ENCODE data around the gene MUSTN1.

The MUSTN1 gene

DNA sequence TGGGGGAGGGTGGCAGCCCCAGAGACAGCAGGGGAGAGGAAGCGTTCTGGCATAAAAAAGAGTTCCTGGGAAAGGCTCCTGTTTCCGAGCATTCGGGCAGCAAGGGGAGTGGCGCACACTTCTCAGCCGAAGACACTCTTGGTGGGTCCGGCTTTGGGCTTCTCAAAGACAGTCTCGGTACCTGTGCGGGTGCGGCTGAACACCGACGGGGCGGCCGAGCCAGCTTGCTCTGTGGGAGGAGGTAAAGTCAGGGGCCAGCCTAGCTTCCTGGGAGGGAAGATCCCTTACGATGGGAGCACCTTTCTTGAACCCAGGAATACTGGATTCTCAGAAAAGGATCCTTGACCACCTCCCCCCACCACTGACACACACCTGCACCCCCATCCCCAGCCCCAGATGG is 1.6 kb downstream of the MUSTN1 start:
- DNase-seq (ENCODE audit: low spot score) = no peak

DNA sequence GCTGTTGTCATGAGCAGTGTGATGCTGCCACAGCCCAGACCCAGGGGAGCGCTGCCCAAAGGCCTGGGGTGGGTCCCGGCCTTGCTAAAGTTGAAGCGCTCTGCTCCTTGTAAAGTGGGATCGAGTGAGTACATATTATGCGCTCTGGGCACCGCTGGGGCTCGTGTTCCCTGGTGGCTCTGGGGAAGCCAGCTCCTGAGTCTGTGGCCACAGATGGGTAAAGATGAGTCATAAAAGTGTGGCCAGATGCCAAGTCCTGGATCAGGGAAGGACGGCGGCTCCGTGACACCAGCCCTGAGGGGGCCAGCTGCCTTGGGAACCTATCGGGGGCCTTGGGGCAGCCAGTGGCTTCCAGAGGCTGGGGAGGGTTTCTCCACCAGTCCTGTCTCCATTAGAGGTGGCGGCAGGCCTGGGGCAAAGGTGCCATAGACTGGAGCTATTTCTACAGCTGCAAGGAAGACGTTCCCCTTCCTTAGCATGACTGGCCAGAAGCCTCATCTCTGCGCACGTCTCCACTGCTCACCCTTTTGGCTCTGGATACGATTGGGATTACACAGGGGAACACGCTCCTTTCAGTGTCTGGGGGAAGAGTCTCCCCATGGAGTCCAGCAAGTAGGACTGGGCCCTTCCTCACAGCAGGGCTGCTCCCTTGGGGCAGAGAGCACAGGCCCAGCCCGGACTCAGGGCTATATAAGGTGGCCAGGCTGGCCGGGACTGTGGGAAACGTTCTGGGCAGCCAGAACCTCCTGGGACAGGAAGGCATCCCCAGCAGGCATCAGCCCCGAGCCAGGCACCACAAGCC is 3.1 kb downstream of the MUSTN1 start:
- peak; percentile 78 for DNase-seq (ENCODE audit: low spot score)

DNA sequence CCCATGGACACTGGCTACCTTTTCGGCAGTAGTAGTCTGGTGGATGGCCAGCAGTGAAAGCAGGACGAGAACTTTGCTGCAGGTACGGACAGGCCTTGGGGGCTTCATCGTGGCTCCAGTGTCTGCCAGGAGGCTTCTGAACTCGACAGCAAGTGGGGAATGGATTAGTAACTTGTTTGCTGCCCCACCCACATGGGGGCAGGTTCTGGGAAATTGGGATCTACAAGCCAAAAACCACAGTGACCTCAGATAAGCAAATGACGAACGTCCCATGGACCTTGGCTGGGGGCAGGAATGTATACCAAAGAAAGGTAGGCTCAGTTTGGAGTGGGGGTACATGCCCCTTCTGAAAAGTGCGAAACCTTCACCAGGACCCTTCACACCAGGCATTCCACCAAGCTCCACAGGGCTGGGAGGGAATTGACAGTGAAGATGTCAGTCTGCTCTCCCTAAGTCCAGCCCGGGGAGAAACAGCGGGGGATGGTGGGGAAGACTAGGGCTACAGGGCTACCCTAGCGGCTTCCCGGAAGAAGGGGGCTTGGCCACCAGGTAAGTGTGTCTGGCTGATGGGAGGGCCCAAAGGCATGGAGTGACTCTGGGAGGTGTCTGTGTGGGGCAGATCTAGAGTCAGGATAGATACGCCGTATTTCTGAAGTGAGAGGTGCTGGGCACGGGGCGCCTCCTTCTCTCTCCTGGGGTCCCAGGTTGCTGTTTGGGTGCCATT is 4.1 kb downstream of the MUSTN1 start, which contains the start of gene ITIH4:
ITIH4 (minus strand) TSS at position 138 of the 724 bp plus-strand sequence; CDS start at position 108, 30 bp downstream.
- DNase-seq (ENCODE audit: low spot score) = no peak

DNA sequence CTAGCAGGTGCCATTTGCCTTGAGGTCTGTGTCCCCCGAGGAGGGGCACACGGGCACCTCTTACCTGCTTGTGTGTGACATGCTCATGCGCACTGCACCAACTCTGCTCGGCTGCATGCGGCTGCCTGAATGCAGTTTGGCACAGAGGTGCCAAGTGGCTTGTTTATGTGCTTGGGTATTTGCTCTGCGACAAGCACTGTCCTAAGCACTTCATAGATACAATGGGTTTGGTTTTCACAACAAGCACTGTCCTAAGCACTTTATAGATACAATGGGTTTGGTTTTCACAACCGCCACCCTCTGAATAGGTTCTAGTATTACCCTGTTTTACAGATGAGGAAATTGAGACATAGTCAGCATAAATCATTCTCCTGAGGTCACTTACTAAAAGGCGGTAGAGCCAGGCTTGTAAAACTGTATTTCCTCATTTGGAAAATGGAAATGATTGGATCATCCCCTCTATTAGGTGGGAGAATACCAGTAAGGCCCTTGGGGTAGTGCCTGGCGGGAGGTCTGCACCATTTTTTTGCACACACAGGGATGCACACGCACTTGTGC is 4.8 kb downstream of the MUSTN1 start:
- DNase-seq (ENCODE audit: low spot score) = no peak

DNA sequence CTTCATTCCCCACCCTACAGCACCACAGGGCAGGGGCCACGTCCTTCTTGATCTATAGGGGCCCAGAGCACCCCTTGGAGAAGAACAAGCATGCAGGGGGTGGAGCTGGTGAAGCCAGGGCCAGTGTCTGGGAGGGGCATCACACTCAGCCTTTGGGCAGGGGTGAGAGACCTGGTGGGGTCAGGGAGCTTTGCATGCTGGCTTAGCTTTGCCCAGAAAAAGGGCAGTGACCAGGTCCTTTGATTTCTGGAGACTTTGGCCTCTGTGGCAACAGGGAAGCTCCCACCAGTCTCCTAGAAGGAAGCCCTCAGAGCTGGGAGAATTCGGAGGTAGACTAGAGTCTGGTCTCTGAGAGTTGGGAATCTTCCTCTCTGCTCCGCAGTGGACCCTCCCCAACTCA is 5.3 kb downstream of the MUSTN1 start:
- DNase-seq (ENCODE audit: low spot score) = no peak

DNA sequence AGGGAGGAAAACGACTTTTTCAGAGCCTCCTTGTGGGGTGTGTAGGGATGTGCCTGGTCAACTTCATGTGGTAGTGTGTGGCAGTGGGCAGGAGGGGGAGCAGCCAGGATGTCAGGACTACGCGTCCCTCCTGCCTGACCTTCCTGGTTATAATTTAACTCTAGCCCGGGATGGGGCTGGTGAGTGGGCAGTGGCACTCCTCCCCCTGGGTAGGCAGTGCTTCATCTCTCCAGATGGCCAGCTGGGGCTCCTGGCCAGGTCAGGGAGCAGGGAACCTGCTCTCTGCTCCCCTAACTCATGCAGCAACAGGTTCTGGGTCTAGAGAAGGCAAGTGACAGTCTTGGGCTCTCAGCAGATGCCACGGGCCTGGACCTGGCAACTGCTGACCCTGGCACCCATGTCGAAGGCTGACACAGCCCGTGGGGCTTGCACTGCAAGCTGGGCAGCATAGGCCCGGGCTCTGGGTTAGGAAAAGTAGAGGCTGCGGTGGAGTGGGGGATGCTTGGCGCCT is 6.9 kb downstream of the MUSTN1 start:
- no peak for DNase-seq (ENCODE audit: low spot score)

DNA sequence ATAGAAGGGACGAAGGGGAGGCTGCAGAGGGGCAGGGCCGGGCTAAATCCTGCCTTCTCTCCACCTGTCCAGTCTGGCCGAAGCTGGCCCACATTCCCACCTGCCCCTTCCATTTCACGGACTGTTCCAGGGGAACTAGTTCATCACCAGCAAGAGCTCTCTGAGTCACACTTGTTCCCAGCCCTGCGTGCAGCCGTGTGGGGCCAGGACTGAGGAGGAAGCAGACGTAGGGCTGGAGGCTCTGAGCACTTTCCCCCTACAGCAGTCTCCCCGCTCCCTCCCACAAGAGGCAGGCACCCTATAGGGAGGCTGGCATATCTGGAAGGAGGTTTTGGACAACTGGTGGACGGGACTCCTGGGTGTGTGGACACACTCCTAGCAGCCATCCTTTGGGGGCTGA is 7.4 kb downstream of the MUSTN1 start:
- DNase-seq (ENCODE audit: low spot score) = no peak

DNA sequence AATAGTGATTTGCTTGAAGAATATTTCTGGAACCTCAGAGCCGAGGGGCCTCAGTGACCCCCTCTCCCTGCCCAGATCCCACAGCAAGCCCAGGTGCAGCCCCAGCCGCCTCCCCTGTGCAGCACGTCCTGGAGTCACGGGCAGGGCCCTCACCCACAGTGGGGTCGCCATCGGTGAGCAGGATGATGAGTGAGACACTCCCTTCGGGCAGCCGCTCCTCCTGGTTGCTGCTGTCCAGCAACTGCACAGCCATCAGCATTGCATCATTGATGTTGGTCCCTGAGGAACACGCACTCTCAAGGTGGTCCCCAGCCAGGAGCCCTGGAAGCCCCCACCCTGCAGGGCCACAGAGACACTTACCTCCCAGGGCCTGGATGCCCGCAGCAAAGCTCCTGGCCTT is 10.8 kb downstream of the MUSTN1 start:
- no peak for DNase-seq (ENCODE audit: low spot score)

DNA sequence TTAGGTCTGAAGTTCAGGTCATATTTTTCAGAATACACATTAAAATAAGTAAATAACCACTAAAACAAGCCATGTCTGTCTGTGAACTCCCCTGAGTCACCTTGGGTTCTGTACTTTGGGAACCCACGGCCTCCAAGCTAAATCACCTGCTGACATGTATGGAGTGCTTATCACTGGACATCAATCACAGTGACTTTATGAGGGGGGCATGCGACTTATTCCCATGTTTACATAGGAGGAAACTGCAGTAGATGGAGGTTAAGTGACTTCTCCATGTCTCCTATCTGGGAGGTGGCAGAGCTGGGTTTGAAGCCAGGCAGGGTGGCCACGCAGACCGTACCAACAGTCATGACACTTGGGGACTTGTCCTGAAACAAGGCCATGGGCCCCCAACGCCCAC is 12.5 kb downstream of the MUSTN1 start:
- DNase-seq (ENCODE audit: low spot score) = no peak

DNA sequence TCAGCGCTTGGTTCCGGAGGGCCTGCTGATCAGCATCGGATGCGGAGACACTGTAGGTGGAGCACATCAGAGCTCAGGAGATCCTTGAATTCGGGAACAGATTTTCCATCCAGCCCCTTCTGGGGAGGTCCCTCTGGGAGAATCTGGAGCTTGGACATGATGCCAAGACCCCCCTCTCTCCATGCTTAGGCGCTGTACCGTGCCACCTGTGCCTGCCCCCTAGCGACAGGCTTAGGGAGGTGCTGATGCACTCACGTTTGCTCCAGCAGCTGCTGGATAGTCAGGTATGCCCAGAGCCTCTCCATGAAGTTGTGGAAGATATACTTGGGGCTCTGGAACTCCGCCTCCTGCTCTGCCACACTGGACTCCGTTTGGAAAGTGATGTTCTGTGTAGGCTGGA is 14.1 kb downstream of the MUSTN1 start:
- no peak for DNase-seq (ENCODE audit: low spot score)

DNA sequence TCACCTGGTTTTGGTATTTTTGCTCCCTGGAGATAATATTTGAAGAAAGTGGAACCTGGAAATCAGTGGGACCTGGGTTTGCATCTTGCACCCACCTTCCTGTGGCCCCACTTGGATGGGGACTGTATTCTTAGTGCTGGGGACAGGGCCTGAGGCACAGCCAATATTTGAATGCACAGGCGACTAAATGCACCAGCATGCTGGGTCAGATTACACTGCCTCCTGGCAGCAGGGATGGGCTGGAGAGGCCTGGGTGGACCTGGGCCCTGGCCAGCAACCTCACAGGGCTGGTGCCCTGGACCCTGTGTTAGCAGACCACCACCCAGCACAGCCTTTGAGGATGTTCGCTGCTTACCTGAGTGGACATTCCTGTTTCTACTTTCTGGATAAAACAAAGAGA is 14.9 kb downstream of the MUSTN1 start:
- no peak for DNase-seq (ENCODE audit: low spot score)

DNA sequence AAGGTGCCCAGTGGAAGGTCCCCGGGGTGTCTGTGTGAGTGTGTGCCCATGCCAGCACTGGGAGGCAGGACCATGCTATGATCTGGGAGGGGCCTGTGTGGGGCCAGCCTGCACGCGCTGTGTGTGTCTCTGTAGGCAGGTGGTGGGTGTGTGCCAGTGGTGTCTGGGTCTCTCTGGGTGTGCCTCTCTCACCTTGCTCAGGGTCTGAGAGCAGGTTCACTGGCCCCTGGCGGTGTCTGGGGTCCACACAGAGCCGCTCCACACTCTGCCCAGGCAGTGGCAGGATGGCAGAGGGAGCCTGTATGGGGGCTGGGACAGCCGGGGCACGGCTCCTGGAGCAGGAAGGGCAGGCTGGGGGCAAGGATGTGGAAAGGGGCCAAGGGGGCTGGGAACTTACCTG is 17.0 kb downstream of the MUSTN1 start:
- DNase-seq (ENCODE audit: low spot score) = no peak

DNA sequence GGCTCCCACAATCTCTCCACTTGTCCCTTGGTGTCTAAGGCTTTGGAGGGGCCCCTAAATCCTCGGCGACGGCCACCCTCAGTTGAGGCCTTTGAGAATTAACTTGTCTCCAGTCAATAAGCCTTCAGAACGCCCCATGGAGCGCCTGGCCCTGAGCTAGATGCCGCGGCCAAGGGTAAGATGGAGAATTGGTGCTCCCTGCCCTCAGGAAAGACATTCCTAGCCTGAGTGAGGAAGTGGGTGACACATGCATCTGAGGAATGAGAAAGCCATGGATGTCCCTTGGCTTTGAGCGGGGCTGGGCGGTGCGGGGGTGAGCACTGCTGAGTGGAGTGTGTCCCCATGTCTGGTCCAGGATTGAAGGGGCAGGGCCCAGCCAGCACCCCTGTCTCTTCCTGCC is 17.6 kb downstream of the MUSTN1 start:
- DNase-seq (ENCODE audit: low spot score) = no peak

DNA sequence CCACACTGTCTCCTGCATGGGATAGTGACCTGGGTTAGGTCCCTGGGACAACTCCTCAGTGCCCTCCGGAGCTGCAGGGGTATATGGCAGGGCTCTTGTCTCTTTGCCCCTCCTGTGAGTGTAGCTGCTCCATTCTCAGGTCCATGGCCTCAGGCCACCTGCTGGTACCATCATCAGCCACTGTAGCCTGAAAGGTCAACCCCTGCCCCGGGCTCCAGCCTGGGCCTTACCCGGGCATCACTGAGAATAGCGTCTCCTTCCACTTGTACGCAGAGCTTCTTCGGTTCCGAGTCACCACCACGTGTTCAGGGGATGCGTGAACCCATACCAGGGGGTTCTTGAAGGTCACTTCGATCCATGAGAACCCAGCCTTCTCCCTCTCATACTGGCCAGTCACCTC is 18.2 kb downstream of the MUSTN1 start:
- DNase-seq (ENCODE audit: low spot score) = no peak

DNA sequence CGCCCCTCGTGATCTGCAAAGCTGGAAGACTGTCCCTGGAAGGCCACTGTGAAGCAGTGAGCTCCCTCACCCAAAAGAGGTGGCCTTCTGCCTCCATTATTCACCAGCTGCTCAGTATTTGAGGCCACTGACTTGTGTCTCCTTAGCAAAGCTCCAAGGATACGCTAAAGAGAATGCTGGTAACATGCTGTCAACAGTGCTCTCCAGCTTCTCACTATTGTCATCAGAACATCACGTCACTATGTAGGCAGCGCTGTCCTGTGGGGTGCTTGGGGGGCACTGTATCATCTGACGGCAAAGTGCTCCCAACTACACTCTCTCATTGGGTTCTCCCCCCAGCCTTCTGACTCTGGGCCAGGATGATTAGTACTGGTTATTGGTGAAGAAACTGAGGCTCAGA is 18.6 kb downstream of the MUSTN1 start:
- DNase-seq (ENCODE audit: low spot score) = no peak

DNA sequence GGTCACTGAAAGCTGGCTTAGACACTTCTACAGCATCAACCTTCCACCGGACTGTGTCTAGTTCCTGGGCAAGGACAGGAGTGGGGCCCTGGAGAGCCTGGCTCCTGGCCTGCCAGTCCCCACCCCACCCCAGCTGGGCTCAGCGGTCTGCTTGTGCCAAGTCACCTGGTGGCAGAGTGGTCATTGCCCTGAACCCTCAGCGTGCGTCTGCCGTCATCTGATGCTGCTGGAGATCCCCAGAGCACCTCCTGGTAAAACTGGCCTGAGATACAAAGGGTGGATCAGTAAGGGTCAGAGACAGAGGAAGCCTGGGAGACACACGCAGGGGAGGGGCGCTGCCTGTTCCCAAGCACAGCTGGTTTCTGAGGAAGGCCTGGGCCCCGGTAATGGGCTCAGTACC is 21.0 kb downstream of the MUSTN1 start:
- no peak for DNase-seq (ENCODE audit: low spot score)

DNA sequence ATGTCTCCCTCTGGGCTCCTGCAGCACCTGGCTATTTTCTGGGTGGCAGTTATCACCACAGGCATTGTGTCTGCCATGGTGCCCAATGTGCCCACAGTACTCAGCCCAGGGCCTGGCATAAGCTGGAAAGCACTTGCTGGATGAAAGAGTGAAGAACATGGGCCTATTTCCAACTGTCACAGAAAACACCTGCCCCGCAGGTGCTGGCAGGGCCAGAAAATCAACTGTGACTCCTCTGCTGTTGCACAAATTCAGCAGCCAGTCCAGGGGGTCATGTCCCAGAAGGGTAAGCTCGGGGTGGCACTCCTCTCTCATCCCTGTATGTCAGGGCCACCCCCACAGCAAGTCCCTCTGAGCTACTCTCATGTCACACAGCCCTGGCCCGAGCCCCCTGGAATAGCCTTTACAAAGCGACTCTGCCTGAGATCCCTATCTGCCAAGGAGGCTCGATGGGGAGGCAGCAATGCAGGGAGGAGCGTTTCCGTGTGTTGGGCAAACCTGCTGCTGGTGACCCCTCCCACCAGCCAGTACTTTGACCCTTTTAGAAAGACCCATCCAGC is 23.3 kb downstream of the MUSTN1 start:
- DNase-seq (ENCODE audit: low spot score) = no peak

DNA sequence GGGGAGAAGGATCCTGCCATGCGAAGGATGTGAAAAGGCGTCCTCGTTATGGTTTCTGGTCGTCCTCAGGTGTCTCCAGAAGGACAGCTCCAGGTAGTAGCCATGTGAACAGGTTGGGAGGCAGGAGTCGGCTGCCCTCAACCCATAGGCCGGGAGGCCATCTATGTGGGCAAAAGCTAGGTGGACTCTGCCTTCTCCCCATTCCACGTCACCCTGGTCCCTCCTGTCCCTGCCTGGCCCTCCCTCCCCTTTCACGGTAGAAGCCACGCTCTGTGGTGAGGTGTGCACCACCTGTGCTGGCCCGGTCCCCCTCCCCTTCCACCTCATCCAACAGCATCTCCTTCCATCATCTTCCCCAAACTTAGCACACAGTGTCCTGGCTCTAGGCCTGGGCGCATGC is 23.9 kb downstream of the MUSTN1 start:
- DNase-seq (ENCODE audit: low spot score) = no peak

DNA sequence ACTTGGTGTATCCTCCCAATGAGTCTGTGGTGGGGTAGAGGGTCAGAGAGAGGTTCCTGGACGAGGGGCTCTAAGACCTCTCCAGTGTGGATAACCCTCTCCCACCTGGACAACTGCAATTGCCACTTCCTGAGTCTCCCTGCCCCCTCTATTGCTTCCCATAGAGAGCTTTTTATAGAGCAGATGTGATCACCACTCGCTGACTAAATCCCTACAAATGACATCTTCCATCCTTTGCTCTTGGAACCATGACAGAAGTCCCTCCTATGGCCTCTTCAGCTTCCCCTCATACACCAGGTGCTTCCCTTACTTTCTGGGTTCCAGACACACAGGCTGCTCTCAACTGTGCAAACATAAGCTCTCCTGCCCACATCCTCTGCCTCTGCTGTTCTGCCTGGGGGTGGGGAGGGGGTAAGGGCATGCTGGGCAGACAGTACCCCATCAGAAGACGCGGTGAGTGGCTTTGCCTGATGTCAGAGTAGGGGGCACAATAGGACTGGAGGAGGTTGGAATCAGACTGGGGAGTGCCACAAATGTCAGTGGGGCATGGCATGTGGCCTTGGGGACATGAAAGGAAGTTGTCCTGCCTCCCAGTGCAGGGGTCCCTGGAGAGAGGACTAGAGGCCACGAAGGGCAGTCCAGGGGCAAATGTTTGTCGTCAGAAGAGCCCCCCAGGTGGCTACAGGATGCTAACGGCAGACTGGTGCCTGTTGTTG is 25.0 kb downstream of the MUSTN1 start:
- DNase-seq (ENCODE audit: low spot score) = no peak

DNA sequence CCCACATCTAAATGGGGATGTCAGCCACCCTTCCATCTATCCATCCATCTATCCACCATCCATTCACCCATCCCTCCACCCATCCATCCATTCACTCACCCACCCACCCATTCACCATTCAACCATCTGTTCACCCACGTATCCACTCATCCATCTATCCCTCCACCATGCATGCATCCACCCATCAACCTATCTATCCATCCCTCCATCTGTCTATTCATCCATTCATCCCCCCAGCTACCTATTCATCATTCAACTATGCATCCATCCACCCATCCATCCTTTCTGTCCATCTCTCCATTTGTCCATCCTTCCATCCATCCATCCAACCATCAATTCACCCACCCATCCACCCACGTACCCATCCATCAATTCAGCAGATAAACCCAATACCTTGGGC is 25.7 kb downstream of the MUSTN1 start:
- no peak for DNase-seq (ENCODE audit: low spot score)

DNA sequence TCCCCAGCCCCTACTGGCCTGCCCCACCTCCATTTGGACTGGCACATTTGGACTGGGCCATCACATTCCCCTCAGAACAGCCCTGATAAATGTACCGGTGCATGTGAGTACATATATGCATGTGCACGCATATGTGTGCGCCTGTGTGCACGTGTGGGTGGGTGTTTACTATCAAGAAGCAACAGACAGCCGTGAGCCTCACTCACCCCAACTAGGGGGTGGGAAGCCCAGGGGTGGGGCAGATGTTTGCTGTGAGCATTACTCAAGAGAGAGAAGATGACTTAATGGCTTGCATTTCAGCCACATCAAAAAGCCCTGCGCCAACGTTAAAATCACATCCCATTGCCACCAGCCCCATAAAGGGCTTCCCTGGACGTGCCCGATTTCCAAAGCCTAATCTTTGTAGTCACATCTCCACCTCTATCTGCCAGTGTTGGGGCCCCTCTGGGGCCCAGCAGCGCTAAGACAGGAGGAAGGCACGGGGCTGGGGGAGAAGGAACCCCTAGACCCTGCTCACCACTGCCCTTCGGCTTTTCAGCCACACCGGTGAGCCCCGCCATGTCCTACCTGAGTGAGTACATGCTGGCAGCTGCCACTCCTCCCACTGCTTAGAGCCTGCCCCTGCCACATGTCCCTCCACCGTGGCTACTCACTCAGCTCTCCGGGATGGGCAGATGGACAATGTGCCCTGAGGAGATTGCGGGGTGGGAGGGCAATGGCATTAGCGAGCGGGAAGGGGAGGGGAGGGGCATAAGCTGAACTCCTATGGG is 29.4 kb downstream of the MUSTN1 start:
- no peak for DNase-seq (ENCODE audit: low spot score)

Measured in LoVo (cell line).